22Rv1 (cell line): ENCODE results near the gene PEAK3.

Source experiments
- H3K27ac ChIP-seq: fragments of 450-650 bp; 2 replicates; pipeline ENCODE4 v1.5.1; 2017
- CTCF ChIP-seq: fragments of 450-650 bp; IDR thresholded peaks from 2 replicates; pipeline ENCODE4 v1.5.1; 2017; ENCODE audit warnings: mild to moderate bottlenecking
- ZFX ChIP-seq: fragments of 450-650 bp; IDR thresholded peaks from 2 replicates; pipeline ENCODE4 v1.6.1; 2017; ENCODE audit warnings: antibody characterized with exemption, borderline replicate concordance

The PEAK3 gene

DNA sequence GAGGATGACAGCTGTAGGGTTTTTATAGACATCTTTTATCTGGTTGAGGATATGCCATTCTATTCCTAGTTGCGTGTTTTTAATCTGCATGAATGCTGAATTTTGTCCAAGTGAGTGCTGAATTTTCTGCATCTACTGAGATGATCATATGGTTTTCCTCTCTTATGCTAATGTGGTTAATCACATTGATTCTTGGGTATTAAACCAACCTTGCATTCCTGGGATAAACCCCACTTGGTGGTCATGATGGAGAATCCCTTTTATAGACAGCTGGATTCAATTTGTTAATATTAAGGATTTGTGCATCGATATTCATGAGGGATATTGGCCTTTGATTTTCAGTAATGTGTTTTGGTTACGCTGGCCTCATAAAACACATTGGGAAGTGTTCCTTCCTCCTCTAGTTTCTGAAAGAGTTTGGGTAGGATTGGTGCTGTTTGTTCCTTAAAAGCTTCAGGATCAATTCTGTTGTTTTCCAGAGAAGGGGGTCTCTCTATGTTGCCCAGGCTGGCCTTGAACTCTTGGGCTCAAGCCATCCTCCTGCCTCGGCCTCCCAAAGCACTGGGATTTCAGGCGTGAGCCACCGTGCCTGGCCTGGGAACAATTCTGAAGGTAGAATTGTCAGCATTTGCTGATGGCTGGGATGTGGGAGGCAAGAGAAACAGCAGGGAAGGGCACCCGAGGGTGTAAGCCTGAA lies 33.3 kb upstream of the PEAK3 start:
- H3K27ac ChIP-seq = no peak overlapping the region
- TF ChIP-seq ZFX (no peak), CTCF (no peak)

GRCh38 chr19:2312820-2313501 lies 31.0 kb upstream of the PEAK3 start:
- no peak for TF ChIP-seq CTCF
- TF ChIP-seq ZFX = no peak
- H3K27ac ChIP-seq = no peak overlapping the region

GRCh38 chr19:2311093-2311492 lies 29.1 kb upstream of the PEAK3 start:
- no peak overlapping the region for H3K27ac ChIP-seq
- TF ChIP-seq CTCF (no peak), ZFX (no peak)

DNA sequence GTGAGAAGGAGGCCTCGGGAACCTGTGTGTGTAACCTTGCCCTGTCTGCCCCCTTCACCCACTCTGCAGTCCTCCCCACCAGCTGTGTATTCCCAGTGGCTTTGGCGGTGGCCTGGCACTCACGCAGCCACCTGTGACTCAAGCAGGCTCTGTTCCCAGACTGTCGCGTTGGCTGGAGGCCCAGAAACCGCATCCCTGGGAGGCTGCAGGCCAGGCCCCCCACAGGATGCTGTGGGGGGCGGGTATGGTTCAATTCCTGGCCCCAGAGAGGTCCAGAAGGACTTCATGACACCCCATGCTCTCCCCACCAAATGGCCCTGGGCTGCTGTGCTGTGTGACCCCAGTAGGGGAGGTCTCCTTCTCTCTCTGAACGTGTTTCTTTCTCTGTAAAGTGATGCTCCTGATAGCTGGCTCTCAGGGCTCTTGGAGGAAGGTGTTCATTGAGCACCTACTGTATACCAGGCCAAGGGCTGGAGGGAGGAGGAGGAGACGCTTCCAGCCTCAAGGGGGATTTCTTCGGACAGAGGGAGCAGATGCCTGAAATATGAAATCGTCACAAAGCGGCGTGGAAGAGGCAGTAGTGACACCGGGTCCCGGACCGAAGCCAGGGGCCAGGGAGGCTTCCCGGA lies 27.9 kb upstream of the PEAK3 start:
- TF ChIP-seq CTCF = no peak
- no peak for TF ChIP-seq ZFX

GRCh38 chr19:2308114-2308556 lies 26.2 kb upstream of the PEAK3 start, which contains the start of gene LINGO3:
LINGO3 (minus strand) TSS chr19:2308154; CDS start chr19:2291776, 16,378 bp downstream.
- H3K27ac ChIP-seq = no peak within 1 kb of the TSS
- no peak for TF ChIP-seq ZFX
- TF ChIP-seq CTCF = no peak

More for the DNA sequence above, 27.9 kb upstream of the PEAK3 start:
- no peak overlapping the region for H3K27ac ChIP-seq

DNA sequence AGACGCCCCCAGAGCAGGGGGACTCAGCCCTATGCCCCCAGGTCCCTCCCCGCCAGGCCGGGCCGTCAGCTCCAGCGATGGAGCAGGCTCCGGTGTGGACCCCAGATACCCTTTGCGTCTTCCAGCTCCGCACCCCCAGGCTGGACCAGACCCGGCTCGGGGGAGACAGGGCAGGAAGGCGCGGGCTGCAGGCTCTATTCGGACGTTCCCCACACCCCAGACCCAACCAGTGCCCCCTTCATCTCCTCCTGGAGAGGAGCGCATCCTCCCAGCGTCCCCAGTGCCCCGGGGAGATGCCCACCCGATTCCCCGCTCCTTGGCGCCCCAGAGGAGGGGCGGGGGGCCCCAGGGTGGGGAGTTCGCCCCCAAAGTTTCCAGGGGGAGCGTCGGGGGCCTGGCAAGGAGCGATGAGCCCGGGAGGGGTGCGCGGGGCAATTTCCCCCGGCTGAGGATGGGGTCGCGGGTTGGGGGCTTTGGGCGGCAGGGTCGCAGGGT lies 25.6 kb upstream of the PEAK3 start:
- H3K27ac ChIP-seq = no peak overlapping the region
- TF ChIP-seq ZFX (no peak), CTCF (no peak)
